GM06990 (cell line): ENCODE measurements around the gene HARBI1.

Source experiments
- DNase-seq: peaks from one replicate; pipeline ENCODE4 v3.0.0-alpha.2; 2011; ENCODE audit not compliant: insufficient read length; ENCODE audit errors: extremely low read depth
- H3K27me3 ChIP-seq: replicated peaks from 2 replicates; pipeline ENCODE4 v1.6.0; 2011; ENCODE audit warnings: low read length; ENCODE audit not compliant: control insufficient read depth, insufficient read depth
- H3K36me3 ChIP-seq: 2 replicates; pipeline ENCODE4 v1.5.1; 2011; ENCODE audit warnings: low read length; ENCODE audit not compliant: control insufficient read depth, insufficient read depth
- H3K4me3 ChIP-seq: replicated peaks from 2 replicates; pipeline ENCODE4 v1.5.1; 2011; ENCODE audit warnings: low read depth, mild to moderate bottlenecking, control low read depth, low read length
- TF ChIP-seq, protein P1 (sequence below): IDR thresholded peaks from 2 replicates; pipeline ENCODE4 v1.5.1; 2011; ENCODE audit warnings: low read length, control low read depth, mild to moderate bottlenecking, inconsistent platforms; ENCODE audit not compliant: insufficient read depth, poor library complexity, severe bottlenecking

HARBI1 gene

GRCh38 chr11:46662366-46662765 is 45.3 kb upstream of the HARBI1 start:
- TF ChIP-seq, protein P1, sequence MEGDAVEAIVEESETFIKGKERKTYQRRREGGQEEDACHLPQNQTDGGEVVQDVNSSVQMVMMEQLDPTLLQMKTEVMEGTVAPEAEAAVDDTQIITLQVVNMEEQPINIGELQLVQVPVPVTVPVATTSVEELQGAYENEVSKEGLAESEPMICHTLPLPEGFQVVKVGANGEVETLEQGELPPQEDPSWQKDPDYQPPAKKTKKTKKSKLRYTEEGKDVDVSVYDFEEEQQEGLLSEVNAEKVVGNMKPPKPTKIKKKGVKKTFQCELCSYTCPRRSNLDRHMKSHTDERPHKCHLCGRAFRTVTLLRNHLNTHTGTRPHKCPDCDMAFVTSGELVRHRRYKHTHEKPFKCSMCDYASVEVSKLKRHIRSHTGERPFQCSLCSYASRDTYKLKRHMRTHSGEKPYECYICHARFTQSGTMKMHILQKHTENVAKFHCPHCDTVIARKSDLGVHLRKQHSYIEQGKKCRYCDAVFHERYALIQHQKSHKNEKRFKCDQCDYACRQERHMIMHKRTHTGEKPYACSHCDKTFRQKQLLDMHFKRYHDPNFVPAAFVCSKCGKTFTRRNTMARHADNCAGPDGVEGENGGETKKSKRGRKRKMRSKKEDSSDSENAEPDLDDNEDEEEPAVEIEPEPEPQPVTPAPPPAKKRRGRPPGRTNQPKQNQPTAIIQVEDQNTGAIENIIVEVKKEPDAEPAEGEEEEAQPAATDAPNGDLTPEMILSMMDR = no peak
- peaks cover 19% of the 10 kb centered on the region for H3K36me3 ChIP-seq
- no peak for DNase-seq
- H3K4me3 ChIP-seq = no peak overlapping the region
- no peaks in the 10 kb centered on the region for H3K27me3 ChIP-seq

- TF ChIP-seq, protein P1 = no peak
- peaks cover 22% of the 10 kb centered on the region for H3K36me3 ChIP-seq
- H3K4me3 ChIP-seq = no peak overlapping the region
- no peaks in the 10 kb centered on the region for H3K27me3 ChIP-seq
- no peak for DNase-seq
These were observed 44.8 kb upstream of the HARBI1 start for GRCh38 chr11:46661836-46662235.

DNA sequence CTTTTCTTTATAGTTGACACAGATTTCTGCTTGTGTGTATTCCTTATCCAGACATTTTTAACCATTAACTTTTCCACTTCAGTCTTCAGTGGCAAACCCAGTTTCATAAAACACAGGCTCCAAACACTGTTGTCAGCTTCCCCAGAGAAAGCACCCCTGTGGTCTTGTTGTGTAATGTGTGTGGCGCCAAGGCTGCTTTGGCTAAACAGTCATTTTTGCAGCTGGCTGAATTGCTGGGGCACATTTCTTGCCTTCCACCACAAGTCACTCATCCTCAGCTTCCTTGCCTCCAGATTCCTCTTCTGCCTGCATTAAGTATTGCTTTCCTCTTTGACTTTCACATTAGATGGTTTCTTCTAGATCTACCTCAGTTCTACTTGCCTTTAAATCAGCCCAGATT is 42.9 kb upstream of the HARBI1 start:
- TF ChIP-seq, protein P1 = no peak
- H3K4me3 ChIP-seq = no peak overlapping the region
- peaks cover 22% of the 10 kb centered on the region for H3K36me3 ChIP-seq
- DNase-seq = no peak
- H3K27me3 ChIP-seq = no peaks in the 10 kb centered on the region

GRCh38 chr11:46658259-46658658 is 41.2 kb upstream of the HARBI1 start:
- TF ChIP-seq, protein P1 = no peak
- H3K36me3 ChIP-seq = peaks cover 22% of the 10 kb centered on the region
- H3K4me3 ChIP-seq = no peak overlapping the region
- DNase-seq = no peak
- no peaks in the 10 kb centered on the region for H3K27me3 ChIP-seq

DNA sequence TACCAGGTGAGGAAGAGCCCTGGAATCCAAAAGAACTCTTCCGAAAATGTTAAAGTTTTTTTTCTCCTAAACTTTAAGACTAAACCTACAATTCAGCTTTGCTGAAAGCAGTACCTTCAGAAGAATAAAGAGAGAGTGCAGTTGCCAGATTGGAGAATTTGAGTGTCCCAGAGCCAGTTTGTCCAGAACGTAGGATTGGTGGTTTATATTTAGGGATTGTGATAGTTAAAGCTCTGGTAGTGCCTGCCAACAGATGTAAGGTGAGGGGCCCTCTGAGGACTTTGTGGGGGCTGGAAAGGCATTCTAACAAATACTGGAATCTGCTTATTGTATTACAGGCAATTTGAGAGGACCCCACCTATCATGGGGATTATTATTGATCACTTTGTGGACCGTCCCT is 40.2 kb upstream of the HARBI1 start:
- no peak overlapping the region for H3K4me3 ChIP-seq
- H3K27me3 ChIP-seq = no peaks in the 10 kb centered on the region
- H3K36me3 ChIP-seq = peaks cover 21% of the 10 kb centered on the region
- TF ChIP-seq, protein P1 = no peak
- no peak for DNase-seq

- Histone ChIP-seq H3K4me3 (no peak overlapping the region), H3K36me3 (peaks cover 22% of the 10 kb centered on the region), H3K27me3 (no peaks in the 10 kb centered on the region)
- no peak for DNase-seq
- TF ChIP-seq, protein P1 = no peak
These were observed 38.6 kb upstream of the HARBI1 start for GRCh38 chr11:46655631-46656030.
